NT2/D1 (cell line): Measurements from ENCODE around the gene SS18L1.

ENCODE experiments used
- YY1 ChIP-seq: IDR thresholded peaks from 2 replicates; pipeline ENCODE4 v1.6.1; 2011; ENCODE audit not compliant: insufficient read length, insufficient read depth
- ZNF274 ChIP-seq: IDR thresholded peaks from 2 replicates; pipeline ENCODE4 v1.6.1; 2011; ENCODE audit warnings: mild to moderate bottlenecking, low read depth, low read length

- TF ChIP-seq YY1, result no peak
- TF ChIP-seq ZNF274, result no peak
Observed at GRCh38 chr20:62227977-62228958, 84.7 kb downstream of the SS18L1 start.
